KMS-11 (cell line): ENCODE data around the gene MPRIP.

Experiments
- H2AFZ ChIP-seq: fragments of 200-600 bp; sonication (generic); 2 replicates; pipeline ENCODE4 v1.6.1; 2016; ENCODE audit warnings: antibody characterized with exemption, mixed run types, low read depth
- H3K27ac ChIP-seq: fragments of 200-600 bp; sonication (generic); 2 replicates; pipeline ENCODE4 v1.6.1; 2016; ENCODE audit warnings: mild to moderate bottlenecking, mixed run types
- H3K27me3 ChIP-seq: fragments of 200-600 bp; sonication (generic); 2 replicates; pipeline ENCODE4 v1.6.1; 2017; ENCODE audit warnings: mild to moderate bottlenecking, low read depth, mixed run types, moderate library complexity; ENCODE audit not compliant: insufficient read depth
- H3K36me3 ChIP-seq: fragments of 200-600 bp; sonication (generic); 2 replicates; pipeline ENCODE4 v1.6.1; 2017; ENCODE audit warnings: mild to moderate bottlenecking, mixed run types; ENCODE audit not compliant: insufficient read depth
- H3K4me1 ChIP-seq: fragments of 200-600 bp; sonication (generic); 2 replicates; pipeline ENCODE4 v1.6.1; 2016; ENCODE audit warnings: mild to moderate bottlenecking, low read depth, mixed run types; ENCODE audit not compliant: poor library complexity, severe bottlenecking
- H3K4me2 ChIP-seq: fragments of 200-600 bp; sonication (generic); 2 replicates; pipeline ENCODE4 v1.7.0; 2016; ENCODE audit warnings: mild to moderate bottlenecking, mixed run types
- H3K4me3 ChIP-seq: fragments of 200-600 bp; sonication (generic); IDR thresholded peaks from 2 replicates; pipeline ENCODE4 v1.6.1; 2017; ENCODE audit warnings: low read depth, low read length, mixed read lengths; ENCODE audit not compliant: insufficient read depth
- H3K79me2 ChIP-seq: fragments of 200-600 bp; sonication (generic); 2 replicates; pipeline ENCODE4 v1.6.1; 2016; ENCODE audit warnings: low read depth, mixed run types; ENCODE audit not compliant: insufficient read depth
- H3K9ac ChIP-seq: fragments of 200-600 bp; sonication (generic); 2 replicates; pipeline ENCODE4 v1.6.1; 2016; ENCODE audit warnings: mild to moderate bottlenecking, mixed run types
- H4K20me1 ChIP-seq: fragments of 200-600 bp; sonication (generic); 2 replicates; pipeline ENCODE4 v1.6.1; 2016; ENCODE audit warnings: mild to moderate bottlenecking, mixed run types; ENCODE audit not compliant: insufficient read depth
- TF ChIP-seq, protein P1 (sequence below): fragments of 200-600 bp; sonication (generic); conservative IDR thresholded peaks from 2 replicates; pipeline ENCODE4 v1.6.1; 2017; ENCODE audit warnings: low read depth, mild to moderate bottlenecking, antibody characterized with exemption, low read length, moderate library complexity, mixed read lengths

Gene MPRIP

DNA sequence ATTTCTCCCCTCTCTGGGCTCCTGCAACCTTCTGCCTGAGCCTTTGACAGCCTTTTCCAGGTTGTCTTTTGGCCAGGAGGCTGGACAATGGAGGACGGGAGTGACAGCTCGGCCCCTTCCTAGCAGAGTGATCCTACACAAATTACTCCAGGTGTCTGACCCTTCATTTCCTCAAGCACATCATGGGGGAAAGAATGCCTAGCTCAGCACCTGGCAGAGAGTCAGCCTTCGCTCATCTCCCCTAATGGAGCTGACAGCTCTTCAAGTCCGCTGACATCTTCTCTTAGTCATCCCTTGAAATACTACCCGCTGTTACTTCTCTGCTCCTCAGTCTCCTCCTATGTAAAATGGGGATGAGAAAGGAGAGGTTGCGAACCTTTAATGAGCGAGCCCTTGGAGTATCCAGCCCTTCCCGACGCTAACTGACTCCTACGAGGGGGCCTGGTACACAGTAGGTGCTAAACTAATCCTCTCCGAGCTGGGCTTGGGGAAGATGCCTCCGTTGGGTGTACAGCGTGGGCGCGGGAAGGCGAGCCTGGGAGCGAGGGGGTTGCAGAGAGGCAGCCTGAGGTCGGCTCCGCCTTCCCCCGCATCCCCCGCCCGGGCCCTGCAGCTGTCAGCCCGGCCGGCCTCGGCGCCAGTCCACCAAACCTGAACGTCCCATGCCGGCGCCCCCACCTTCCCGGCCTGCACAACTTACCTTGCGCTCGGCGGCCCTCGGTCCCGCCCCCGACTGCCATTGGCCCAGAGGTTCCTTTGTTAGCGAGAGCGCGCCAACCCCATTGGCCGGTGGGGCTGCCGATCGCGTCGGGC lies 480 bp upstream of the MPRIP start:
- Histone ChIP-seq H3K4me3 (no peak overlapping the region), H4K20me1 (no peaks in the 10 kb centered on the region), H2AFZ (peak overlapping the region; percentile 66), H3K27me3 (no peaks in the 10 kb centered on the region), H3K27ac (no peak overlapping the region), H3K36me3 (no peaks in the 10 kb centered on the region), H3K4me2 (peak overlapping the region; percentile 64), H3K9ac (no peak overlapping the region), H3K4me1 (peaks cover 31% of the 10 kb centered on the region), H3K79me2 (peaks cover 38% of the 10 kb centered on the region; the same call in 1 of the 2 replicates)
- TF ChIP-seq, protein P1, sequence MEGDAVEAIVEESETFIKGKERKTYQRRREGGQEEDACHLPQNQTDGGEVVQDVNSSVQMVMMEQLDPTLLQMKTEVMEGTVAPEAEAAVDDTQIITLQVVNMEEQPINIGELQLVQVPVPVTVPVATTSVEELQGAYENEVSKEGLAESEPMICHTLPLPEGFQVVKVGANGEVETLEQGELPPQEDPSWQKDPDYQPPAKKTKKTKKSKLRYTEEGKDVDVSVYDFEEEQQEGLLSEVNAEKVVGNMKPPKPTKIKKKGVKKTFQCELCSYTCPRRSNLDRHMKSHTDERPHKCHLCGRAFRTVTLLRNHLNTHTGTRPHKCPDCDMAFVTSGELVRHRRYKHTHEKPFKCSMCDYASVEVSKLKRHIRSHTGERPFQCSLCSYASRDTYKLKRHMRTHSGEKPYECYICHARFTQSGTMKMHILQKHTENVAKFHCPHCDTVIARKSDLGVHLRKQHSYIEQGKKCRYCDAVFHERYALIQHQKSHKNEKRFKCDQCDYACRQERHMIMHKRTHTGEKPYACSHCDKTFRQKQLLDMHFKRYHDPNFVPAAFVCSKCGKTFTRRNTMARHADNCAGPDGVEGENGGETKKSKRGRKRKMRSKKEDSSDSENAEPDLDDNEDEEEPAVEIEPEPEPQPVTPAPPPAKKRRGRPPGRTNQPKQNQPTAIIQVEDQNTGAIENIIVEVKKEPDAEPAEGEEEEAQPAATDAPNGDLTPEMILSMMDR = no peak

- no peak overlapping the region for H3K4me3 ChIP-seq
- H3K27me3 ChIP-seq = no peaks in the 10 kb centered on the region
- no peak overlapping the region for H3K27ac ChIP-seq
- TF ChIP-seq, protein P1 = no peak
- no peaks in the 10 kb centered on the region for H4K20me1 ChIP-seq
- peaks cover 31% of the 10 kb centered on the region for H3K4me1 ChIP-seq
- H3K36me3 ChIP-seq = no peaks in the 10 kb centered on the region
- H3K9ac ChIP-seq = no peak overlapping the region; the same call in 1 of the 2 replicates
- peaks cover 45% of the 10 kb centered on the region for H3K79me2 ChIP-seq
- peak overlapping the region; percentile 75 for H3K4me2 ChIP-seq
- peak overlapping the region; percentile 26; the same call in 1 of the 2 replicates for H2AFZ ChIP-seq
These were observed 699 bp downstream of the MPRIP start for GRCh38 chr17:17042851-17043460.

- Histone ChIP-seq H3K79me2 (peaks cover 46% of the 10 kb centered on the region), H3K4me3 (no peak overlapping the region), H3K9ac (no peak overlapping the region; the same call in 1 of the 2 replicates), H2AFZ (no peak overlapping the region), H3K27me3 (no peaks in the 10 kb centered on the region), H3K4me1 (peaks cover 31% of the 10 kb centered on the region), H4K20me1 (no peaks in the 10 kb centered on the region), H3K27ac (no peak overlapping the region), H3K36me3 (no peaks in the 10 kb centered on the region), H3K4me2 (peak overlapping the region; percentile 75)
- TF ChIP-seq, protein P1 = no peak
These were observed 1.4 kb downstream of the MPRIP start for GRCh38 chr17:17043461-17044271.

GRCh38 chr17:17044846-17045561 lies 2.7 kb downstream of the MPRIP start:
- peak overlapping the region; percentile 75 for H3K4me2 ChIP-seq
- no peaks in the 10 kb centered on the region for H4K20me1 ChIP-seq
- no peak overlapping the region for H3K4me3 ChIP-seq
- peaks cover 31% of the 10 kb centered on the region for H3K4me1 ChIP-seq
- no peak overlapping the region for H3K9ac ChIP-seq
- no peak overlapping the region for H2AFZ ChIP-seq
- no peak overlapping the region for H3K27ac ChIP-seq
- H3K79me2 ChIP-seq = peaks cover 49% of the 10 kb centered on the region
- TF ChIP-seq, protein P1 = no peak
- no peaks in the 10 kb centered on the region for H3K27me3 ChIP-seq
- no peaks in the 10 kb centered on the region for H3K36me3 ChIP-seq
